HepG2 (cell line): ENCODE measurements around the gene FITM1. TPM values are rescaled to one million over a fixed set of nuclear protein-coding genes. Genes with fewer than 3 reads are reported as not detected.

Experiments used
- ATAC-seq: fragments of 200-7000 bp; cut with Tn5 transposase; 3 replicates; pipeline ENCODE4 v1.9.1; 2020; ENCODE audit warnings: mild to moderate bottlenecking, moderate library complexity
- BruUV-seq: library from RNA; stranded (reverse); fragments of 400-500 nt; replicated peaks from 2 replicates; lab custom pipeline; 2021; lab: Mats Ljungman, UMichigan
- CTCF ChIA-PET: fragments of 300-600 bp; formaldehyde crosslinking; extraction: SDS; loops from one replicate; lab custom pipeline; 2021; ENCODE audit warnings: low total read pairs, inconsistent platforms, low intra/inter-chr PET ratio; lab: Yijun Ruan, JAX
- POLR2A ChIA-PET: fragments of 350-600 bp; sonication (Branson Sonifier 250); formaldehyde crosslinking; loops from one replicate; lab custom pipeline; 2020; ENCODE audit warnings: antibody characterized with exemption, inconsistent platforms; lab: Yijun Ruan, JAX
- DNase-seq: peaks from one replicate; pipeline ENCODE4 v3.0.0-alpha.2; 2015; ENCODE audit warnings: low spot score
- FAIRE-seq: peaks from 3 replicates; lab custom pipeline; 2011; peaks lifted over from hg19 to GRCh38; lab: Jason Lieb, UNC
- H2AFZ ChIP-seq: one replicate; pipeline ENCODE4 v1.6.1; 2011; ENCODE audit warnings: low read length, inconsistent platforms
- H3K27ac ChIP-seq: fragments of 300-600 bp; 3 replicates; pipeline ENCODE4 v1.8.0; 2011; ENCODE audit warnings: mixed run types, mild to moderate bottlenecking, mixed read lengths, low read length, inconsistent platforms; ENCODE audit not compliant: insufficient read depth; ENCODE audit errors: extremely low read length
- H3K27me3 ChIP-seq, 2 experiments: fragments of 200-600 bp in 1 of 2; 2 replicates in 1 of 2; 3 replicates in 1 of 2; pipeline versions ENCODE4 v1.6.0 to v1.8.0; 2011; ENCODE audit warnings: low read length in 2 of 2, mild to moderate bottlenecking in 2 of 2, moderate library complexity in 2 of 2, inconsistent platforms in 1 of 2; ENCODE audit not compliant: insufficient read depth in 2 of 2, control insufficient read depth in 1 of 2
- H3K36me3 ChIP-seq, 2 experiments: fragments of 200-600 bp in 1 of 2; replicated peaks in 1 of 2; 2 replicates in 1 of 2; 3 replicates in 1 of 2; pipeline versions ENCODE4 v1.5.1 to v1.8.0; 2011; ENCODE audit warnings: low read length in 2 of 2, inconsistent platforms in 1 of 2; ENCODE audit not compliant: insufficient read depth in 2 of 2, control insufficient read depth in 1 of 2
- H3K4me1 ChIP-seq: 2 replicates; pipeline ENCODE4 v1.5.1; 2012; ENCODE audit warnings: low read length, inconsistent platforms; ENCODE audit not compliant: insufficient read depth
- H3K4me2 ChIP-seq: 2 replicates; pipeline ENCODE4 v1.6.0; 2011; ENCODE audit warnings: low read depth, low read length, inconsistent platforms
- H3K4me3 ChIP-seq, 3 experiments: fragments of 200-600 bp in 1 of 3; sonication (generic), shearing (Covaris generic) in 1 of 3; replicated peaks in 1 of 3; 2 replicates each; pipeline ENCODE4 v1.5.1; 2011 to 2016; ENCODE audit warnings: low read length in 3 of 3, inconsistent platforms in 2 of 3, low read depth in 2 of 3, mild to moderate bottlenecking in 2 of 3, control low read depth in 1 of 3, mixed read lengths in 1 of 3; ENCODE audit not compliant: insufficient read depth in 1 of 3
- H3K79me2 ChIP-seq: one replicate; pipeline ENCODE4 v1.6.1; 2011; ENCODE audit warnings: low read length, inconsistent platforms; ENCODE audit not compliant: insufficient read depth
- H3K9ac ChIP-seq: 2 replicates; pipeline ENCODE4 v1.6.0; 2011; ENCODE audit warnings: mild to moderate bottlenecking, low read depth, low read length, inconsistent platforms; ENCODE audit not compliant: insufficient read depth
- H3K9me3 ChIP-seq: 2 replicates; pipeline ENCODE4 v1.5.1; 2012; ENCODE audit warnings: mild to moderate bottlenecking, low read length
- H4K20me1 ChIP-seq: 2 replicates; pipeline ENCODE4 v1.6.0; 2011; ENCODE audit warnings: inconsistent platforms, mild to moderate bottlenecking, low read length, moderate library complexity; ENCODE audit not compliant: insufficient read depth
- ATF3 ChIP-seq: sonication (generic); formaldehyde crosslinking; IDR thresholded peaks from 2 replicates; pipeline ENCODE4 v1.4.0; 2020; ENCODE audit warnings: missing genetic modification reagents
- CREM ChIP-seq, 2 experiments: sonication (generic) in 1 of 2; formaldehyde crosslinking in 1 of 2; IDR thresholded peaks; 2 replicates each; pipeline versions ENCODE4 v1.4.0 to v1.6.1; 2016 to 2020; ENCODE audit warnings: antibody characterized with exemption in 1 of 2, mild to moderate bottlenecking in 1 of 2, missing genetic modification reagents in 1 of 2
- IRX3 ChIP-seq: sonication (generic); formaldehyde crosslinking; IDR thresholded peaks from 2 replicates; pipeline ENCODE4 v1.8.1; 2023; ENCODE audit warnings: mild to moderate bottlenecking, low read depth, missing genetic modification reagents, borderline replicate concordance
- MIER2 ChIP-seq: IDR thresholded peaks from 2 replicates; pipeline ENCODE4 v1.6.1; 2016; ENCODE audit warnings: missing biosample characterization, missing genetic modification reagents
- PAF1 ChIP-seq: IDR thresholded peaks from 2 replicates; pipeline ENCODE4 v1.6.1; 2016; ENCODE audit warnings: missing genetic modification reagents, missing compliant biosample characterization
- PHF5A ChIP-seq: IDR thresholded peaks from one replicate; pipeline ENCODE4 v1.6.1; 2018; ENCODE audit warnings: low read depth, missing genetic modification reagents; ENCODE audit not compliant: unreplicated experiment
- SAFB2 ChIP-seq: sonication (generic); formaldehyde crosslinking; IDR thresholded peaks from 2 replicates; pipeline ENCODE4 v1.5.1; 2020; ENCODE audit warnings: missing genetic modification reagents, low read depth, mild to moderate bottlenecking, borderline replicate concordance
- ZBTB43 ChIP-seq: sonication (generic); formaldehyde crosslinking; conservative IDR thresholded peaks from 2 replicates; pipeline ENCODE4 v1.4.0; 2020; ENCODE audit warnings: missing genetic modification reagents
- ZBTB46 ChIP-seq: sonication (generic); formaldehyde crosslinking; IDR thresholded peaks from 2 replicates; pipeline ENCODE4 v1.4.0; 2020; ENCODE audit warnings: mild to moderate bottlenecking, missing genetic modification reagents, borderline replicate concordance
- ZC3H4 ChIP-seq: sonication (generic); formaldehyde crosslinking; IDR thresholded peaks from 2 replicates; pipeline ENCODE4 v1.4.0; 2020; ENCODE audit warnings: missing genetic modification reagents, borderline replicate concordance
- ZNF263 ChIP-seq: sonication (generic); formaldehyde crosslinking; IDR thresholded peaks from 2 replicates; pipeline ENCODE4 v1.4.0; 2020; ENCODE audit warnings: missing genetic modification reagents
- ZNF678 ChIP-seq: sonication (generic); formaldehyde crosslinking; IDR thresholded peaks from 2 replicates; pipeline ENCODE4 v1.4.0; 2020; ENCODE audit warnings: mild to moderate bottlenecking, missing genetic modification reagents
- ZSCAN29 ChIP-seq: sonication (generic); formaldehyde crosslinking; conservative IDR thresholded peaks from 2 replicates; pipeline ENCODE4 v1.4.0; 2020; ENCODE audit warnings: mild to moderate bottlenecking, missing genetic modification reagents
- WGBS: methylation state at CpG from one replicate; pipeline ENCODE4 v1.1.6; 2017; ENCODE audit warnings: low lambda C conversion rate; 5-methylcytosine and 5-hydroxymethylcytosine counted together
- in situ Hi-C: cut with HindIII; loops from 2 replicates; pipeline ENCODE4 v1.10.0; 2017; ENCODE audit warnings: low pct_unique_long_range_greater_than_20kb; ENCODE audit not compliant: extremely low pct_ligation_motif_present
- intact Hi-C: fragments of 100-400 bp; cut with micrococcal nuclease; formaldehyde crosslinking; loops from one replicate; pipeline ENCODE4 v1.10.0; 2022; ENCODE audit not compliant: unreplicated experiment
- polyA plus RNA-seq, 8 experiments: library from polyadenylated mRNA; depleted of rRNA in 3 of 8; stranded (reverse) in 7 of 8; unstranded in 1 of 8; fragments of >200 nt; fragmentation: Illumina TruSeq in 4 of 8; extraction: Trizol in 4 of 8; gene quantifications; 2 replicates each; pipeline versions ENCODE4 v1.2.1 to v1.2.3, GENCODE V29; 2011 to 2016; ENCODE audit warnings: low read depth in 4 of 8, missing spikeins in 1 of 8, mixed read lengths in 1 of 8; ENCODE audit not compliant: insufficient read depth in 1 of 8
- total RNA-seq, 5 experiments: library from RNA; depleted of rRNA; stranded (reverse); fragments of >200 nt; fragmentation: Illumina TruSeq; extraction: Trizol; gene quantifications; 2 replicates each; pipeline ENCODE4 v1.2.3, GENCODE V29; 2016; ENCODE audit warnings: low read depth in 1 of 5
- TF ChIP-seq, protein P1 (sequence below): sonication (generic); formaldehyde crosslinking; conservative IDR thresholded peaks from 2 replicates; pipeline ENCODE4 v1.4.0; 2020; ENCODE audit warnings: mild to moderate bottlenecking, missing genetic modification reagents, moderate library complexity
- TF ChIP-seq, protein P2 (sequence below): sonication (generic); formaldehyde crosslinking; IDR thresholded peaks from 2 replicates; pipeline ENCODE4 v1.4.0; 2020; ENCODE audit warnings: missing genetic modification reagents

FITM1 gene
- total and polyA plus RNA-seq, 2 of the 13 experiments (the other 11 are each of a cell fraction or from before 2014, with no cell fraction given), result 2.7 to 5.8 TPM

DNA sequence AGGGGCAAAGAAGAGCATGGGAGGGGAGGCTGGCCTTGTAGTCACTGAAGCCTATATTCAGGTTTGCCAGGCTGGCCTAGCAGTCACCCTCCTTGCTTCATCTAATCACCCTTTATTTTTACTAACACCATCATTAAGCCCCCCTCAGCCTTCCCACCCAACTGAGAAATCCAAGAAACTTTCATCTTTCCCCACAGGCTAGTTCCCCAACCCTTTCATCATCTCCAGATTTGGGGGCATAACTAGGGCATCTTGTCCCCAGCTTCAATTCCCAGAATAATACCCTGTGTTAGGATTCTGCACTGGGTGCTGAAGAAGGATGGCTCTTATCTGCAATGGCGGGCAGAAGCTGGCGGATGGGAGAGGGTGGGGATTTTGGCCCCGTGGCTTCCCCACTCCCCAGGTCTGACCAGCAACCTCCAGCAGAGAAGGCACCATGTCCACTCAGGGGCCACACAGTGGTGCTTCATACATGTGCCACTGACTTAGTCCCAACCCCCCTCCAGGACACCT, 29.4 kb upstream of the FITM1 start:
- H3K4me1 ChIP-seq, result peaks cover 48% of the 10 kb centered on the region
- POLR2A ChIA-PET, result interaction anchor here (1.1 to 14.4 kb wide), 7 partner anchors 5 to 60 kb away, joined by 3 to 594 read pairs (median 133); partner anchors contain the start of genes DCAF11, EMC9, IRF9 and NRL
- ATAC-seq, result no peak
- no peak for TF ChIP-seq PHF5A (CRISPR knock-in tag)
- 0 out of 2 replicates have a peak, but pooled peaks have one; percentile 60 for TF ChIP-seq SAFB2 (CRISPR knock-in tag)
- no peak for TF ChIP-seq CREM (IDR thresholded peaks at IDR 0.05)
- TF ChIP-seq CREM (CRISPR knock-in tag; IDR thresholded peaks at IDR 0.05), result no peak
- TF ChIP-seq ZNF678 (CRISPR knock-in tag), result no peak
- no peak for TF ChIP-seq ZBTB46 (CRISPR knock-in tag)
- TF ChIP-seq ATF3 (CRISPR knock-in tag), result no peak
- TF ChIP-seq PAF1, result peak; percentile 14; the same call in 1 of the 2 replicates
- TF ChIP-seq, protein P1, sequence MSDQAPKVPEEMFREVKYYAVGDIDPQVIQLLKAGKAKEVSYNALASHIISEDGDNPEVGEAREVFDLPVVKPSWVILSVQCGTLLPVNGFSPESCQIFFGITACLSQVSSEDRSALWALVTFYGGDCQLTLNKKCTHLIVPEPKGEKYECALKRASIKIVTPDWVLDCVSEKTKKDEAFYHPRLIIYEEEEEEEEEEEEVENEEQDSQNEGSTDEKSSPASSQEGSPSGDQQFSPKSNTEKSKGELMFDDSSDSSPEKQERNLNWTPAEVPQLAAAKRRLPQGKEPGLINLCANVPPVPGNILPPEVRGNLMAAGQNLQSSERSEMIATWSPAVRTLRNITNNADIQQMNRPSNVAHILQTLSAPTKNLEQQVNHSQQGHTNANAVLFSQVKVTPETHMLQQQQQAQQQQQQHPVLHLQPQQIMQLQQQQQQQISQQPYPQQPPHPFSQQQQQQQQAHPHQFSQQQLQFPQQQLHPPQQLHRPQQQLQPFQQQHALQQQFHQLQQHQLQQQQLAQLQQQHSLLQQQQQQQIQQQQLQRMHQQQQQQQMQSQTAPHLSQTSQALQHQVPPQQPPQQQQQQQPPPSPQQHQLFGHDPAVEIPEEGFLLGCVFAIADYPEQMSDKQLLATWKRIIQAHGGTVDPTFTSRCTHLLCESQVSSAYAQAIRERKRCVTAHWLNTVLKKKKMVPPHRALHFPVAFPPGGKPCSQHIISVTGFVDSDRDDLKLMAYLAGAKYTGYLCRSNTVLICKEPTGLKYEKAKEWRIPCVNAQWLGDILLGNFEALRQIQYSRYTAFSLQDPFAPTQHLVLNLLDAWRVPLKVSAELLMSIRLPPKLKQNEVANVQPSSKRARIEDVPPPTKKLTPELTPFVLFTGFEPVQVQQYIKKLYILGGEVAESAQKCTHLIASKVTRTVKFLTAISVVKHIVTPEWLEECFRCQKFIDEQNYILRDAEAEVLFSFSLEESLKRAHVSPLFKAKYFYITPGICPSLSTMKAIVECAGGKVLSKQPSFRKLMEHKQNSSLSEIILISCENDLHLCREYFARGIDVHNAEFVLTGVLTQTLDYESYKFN (CRISPR knock-in tag), result 0 out of 2 replicates have a peak, but pooled peaks have one; percentile 22
- TF ChIP-seq IRX3 (CRISPR knock-in tag), result no peak
- TF ChIP-seq ZBTB43 (CRISPR knock-in tag), result no peak
- TF ChIP-seq ZC3H4 (CRISPR knock-in tag), result peak; percentile 88; the same call in 1 of the 2 replicates
- TF ChIP-seq ZSCAN29 (CRISPR knock-in tag), result 0 out of 2 replicates have a peak, but pooled peaks have one; percentile 9
- no peak for TF ChIP-seq ZNF263
- TF ChIP-seq, protein P2, sequence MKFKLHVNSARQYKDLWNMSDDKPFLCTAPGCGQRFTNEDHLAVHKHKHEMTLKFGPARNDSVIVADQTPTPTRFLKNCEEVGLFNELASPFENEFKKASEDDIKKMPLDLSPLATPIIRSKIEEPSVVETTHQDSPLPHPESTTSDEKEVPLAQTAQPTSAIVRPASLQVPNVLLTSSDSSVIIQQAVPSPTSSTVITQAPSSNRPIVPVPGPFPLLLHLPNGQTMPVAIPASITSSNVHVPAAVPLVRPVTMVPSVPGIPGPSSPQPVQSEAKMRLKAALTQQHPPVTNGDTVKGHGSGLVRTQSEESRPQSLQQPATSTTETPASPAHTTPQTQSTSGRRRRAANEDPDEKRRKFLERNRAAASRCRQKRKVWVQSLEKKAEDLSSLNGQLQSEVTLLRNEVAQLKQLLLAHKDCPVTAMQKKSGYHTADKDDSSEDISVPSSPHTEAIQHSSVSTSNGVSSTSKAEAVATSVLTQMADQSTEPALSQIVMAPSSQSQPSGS (CRISPR knock-in tag), result peak; percentile 11; the same call in 1 of the 2 replicates
- TF ChIP-seq MIER2 (CRISPR knock-in tag), result no peak

More for the DNA sequence above, 29.4 kb upstream of the FITM1 start:
- in situ Hi-C loops (loop anchor here (25.0 kb wide), 1 partner anchor 1514 kb away; the partner anchor contains the start of genes ABHD4 and DAD1), intact Hi-C loops (no loop called here)
- H3K4me3 ChIP-seq, result no peak overlapping the region
- no peak overlapping the region for H3K4me2 ChIP-seq
- DNase-seq (no peak), FAIRE-seq (no peak)
- H3K27me3 ChIP-seq, result no peaks in the 10 kb centered on the region
- CTCF ChIA-PET, result no interaction called here
- H2AFZ ChIP-seq, result no peak overlapping the region
- H3K79me2 ChIP-seq, result peaks cover 11% of the 10 kb centered on the region
- no peaks in the 10 kb centered on the region for H4K20me1 ChIP-seq
- H3K9ac ChIP-seq, result no peak overlapping the region
- BruUV-seq, result no TSS peak
- peaks cover 47 to 65% of the 10 kb centered on the region in 2 experiments for H3K36me3 ChIP-seq
- no peaks in the 10 kb centered on the region; the same call in 1 of the 2 replicates for H3K9me3 ChIP-seq
- H3K27ac ChIP-seq, result peak overlapping the region; percentile 10
- WGBS, result 98% methylated on average over 3 of the region's 3 CpGs
